HG03196 (cell line): ENCODE results near the gene SPATA45.
A peak's percentile ranks its signal among the peaks of the same experiment; 100 is the strongest.

Experiments
- ATAC-seq: cut with Tn5 transposase; IDR thresholded peaks from one replicate; pipeline ENCODE4 v1.9.1; 2021; ENCODE audit not compliant: unreplicated experiment

Gene SPATA45

GRCh38 chr1:212833211-212834207, 13.9 kb downstream of the SPATA45 start:
- peak; percentile 93 for ATAC-seq

- no peak for ATAC-seq
These were observed 19.1 kb downstream of the SPATA45 start for GRCh38 chr1:212828395-212828794.

- ATAC-seq: no peak
These were observed 19.6 kb downstream of the SPATA45 start for GRCh38 chr1:212827831-212828278.

- ATAC-seq: no peak
These were observed 20.2 kb downstream of the SPATA45 start for GRCh38 chr1:212827171-212827776.

GRCh38 chr1:212825798-212826452, 21.5 kb downstream of the SPATA45 start:
- ATAC-seq: no peak

GRCh38 chr1:212824201-212824600, 23.2 kb downstream of the SPATA45 start:
- no peak for ATAC-seq

GRCh38 chr1:212822956-212823355, 24.5 kb downstream of the SPATA45 start:
- ATAC-seq: no peak

- no peak for ATAC-seq
These were observed 26.5 kb downstream of the SPATA45 start for GRCh38 chr1:212820969-212821368.

GRCh38 chr1:212819726-212820125, 27.7 kb downstream of the SPATA45 start:
- ATAC-seq: no peak

GRCh38 chr1:212816567-212817278, 30.7 kb downstream of the SPATA45 start:
- no peak for ATAC-seq

GRCh38 chr1:212814537-212815334, 32.7 kb downstream of the SPATA45 start:
- no peak for ATAC-seq

GRCh38 chr1:212805767-212806166, 41.7 kb downstream of the SPATA45 start:
- no peak for ATAC-seq

- ATAC-seq: no peak
These were observed 49.8 kb downstream of the SPATA45 start for GRCh38 chr1:212797681-212798080.

- ATAC-seq: peak; percentile 77
These were observed 52.9 kb downstream of the SPATA45 start for GRCh38 chr1:212794561-212795014.

GRCh38 chr1:212792396-212792908, 55.0 kb downstream of the SPATA45 start:
- ATAC-seq: no peak

GRCh38 chr1:212791676-212792395, 55.6 kb downstream of the SPATA45 start, which contains the start of the genes NSL1 and TATDN3:
Gene NSL1, minus strand, starts transcription at chr1:212791777. Its CDS starts 14 bp downstream, at chr1:212791763.
Gene TATDN3, plus strand, starts transcription at chr1:212791894. Its CDS starts 28 bp downstream, at chr1:212791922.
- ATAC-seq: peak; percentile 86

- ATAC-seq: peak; percentile 21
These were observed 56.2 kb downstream of the SPATA45 start for GRCh38 chr1:212791261-212791675.

- ATAC-seq: no peak
These were observed 61.6 kb downstream of the SPATA45 start for GRCh38 chr1:212785871-212786270.

- ATAC-seq: no peak
These were observed 63.5 kb downstream of the SPATA45 start for GRCh38 chr1:212783976-212784375.
